ENCODE measurements around the gene RAB3IL1. TPM values are rescaled to one million over a fixed set of nuclear protein-coding genes. Genes with fewer than 3 reads are reported as not detected.

RAB3IL1 gene
- total and polyA plus RNA-seq, 9 of the 15 experiments (the other 6 are each of a cell fraction or from before 2014, with no cell fraction given) = 0.15 to 42.6 (median 15.5) TPM

DNA sequence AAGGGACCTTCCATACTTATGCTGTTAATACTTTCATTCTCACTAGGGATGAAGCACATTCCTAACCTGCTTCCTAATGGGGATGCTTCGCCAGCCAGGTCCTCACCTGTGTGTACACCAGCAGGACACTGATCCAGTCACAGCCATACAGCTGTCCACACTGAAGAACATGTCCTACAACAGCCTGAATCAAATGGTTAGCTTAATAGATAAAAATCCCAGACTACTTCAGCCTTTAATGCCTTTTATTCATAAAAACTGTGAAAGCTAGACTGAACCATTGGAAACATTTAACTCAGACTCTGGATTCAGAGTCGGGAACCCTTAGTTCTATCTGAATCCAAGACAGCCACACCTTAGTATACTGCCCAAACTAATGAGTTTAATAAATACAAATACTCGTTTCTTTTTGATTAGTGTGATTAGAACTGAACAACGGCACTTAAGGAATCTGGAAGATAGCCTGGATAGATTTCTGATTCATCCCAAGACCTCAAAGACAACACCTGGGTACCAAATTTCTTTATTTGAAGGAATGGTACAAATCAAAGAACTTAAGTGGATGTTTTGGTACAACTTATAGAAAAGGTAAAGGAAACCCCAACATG, 46.8 kb upstream of the RAB3IL1 start (continued):
- no peak for TF ChIP-seq FOXK2 (conservative IDR thresholded peaks at IDR 0.05 in 1 of 2, IDR thresholded peaks at IDR 0.05 in 1 of 2; ENCODE audit: low read depth in 2 of 2)
- no peak for TF ChIP-seq XRCC5 (IDR thresholded peaks at IDR 0.05; ENCODE audit: low read depth, low read length)
- TF ChIP-seq ETV5 (CRISPR knock-in tag; IDR thresholded peaks at IDR 0.05; ENCODE audit: low read depth) = no peak; the same call in 1 of the 2 replicates
- TF ChIP-seq SMC3 (conservative IDR thresholded peaks at IDR 0.05; ENCODE audit: insufficient read depth, low read depth, low read length) = no peak
- no peak for TF ChIP-seq SLC30A9 (CRISPR knock-in tag; IDR thresholded peaks at IDR 0.05)
- TF ChIP-seq, protein P1, sequence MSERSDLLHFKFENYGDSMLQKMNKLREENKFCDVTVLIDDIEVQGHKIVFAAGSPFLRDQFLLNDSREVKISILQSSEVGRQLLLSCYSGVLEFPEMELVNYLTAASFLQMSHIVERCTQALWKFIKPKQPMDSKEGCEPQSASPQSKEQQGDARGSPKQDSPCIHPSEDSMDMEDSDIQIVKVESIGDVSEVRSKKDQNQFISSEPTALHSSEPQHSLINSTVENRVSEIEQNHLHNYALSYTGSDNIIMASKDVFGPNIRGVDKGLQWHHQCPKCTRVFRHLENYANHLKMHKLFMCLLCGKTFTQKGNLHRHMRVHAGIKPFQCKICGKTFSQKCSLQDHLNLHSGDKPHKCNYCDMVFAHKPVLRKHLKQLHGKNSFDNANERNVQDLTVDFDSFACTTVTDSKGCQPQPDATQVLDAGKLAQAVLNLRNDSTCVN (CRISPR knock-in tag; IDR thresholded peaks at IDR 0.05) = peak; percentile 85; the same call in 1 of the 2 replicates
- TF ChIP-seq TEAD1 (CRISPR knock-in tag; IDR thresholded peaks at IDR 0.05) = peak in 1 of 2 experiments; percentile 65; a peak in 2 of 4 replicates
- peak; percentile 29; the same call in 1 of the 2 replicates for TF ChIP-seq ZFX (CRISPR knock-in tag; IDR thresholded peaks at IDR 0.05)
- 0 out of 2 replicates have a peak, but pooled peaks have one; percentile 46 for TF ChIP-seq ZNF551 (CRISPR knock-in tag; IDR thresholded peaks at IDR 0.05)
- peak; percentile 66; the same call in 1 of the 2 replicates for TF ChIP-seq ZNF3 (CRISPR knock-in tag; IDR thresholded peaks at IDR 0.05)
- TF ChIP-seq MTA1 (IDR thresholded peaks at IDR 0.05; ENCODE audit: borderline replicate concordance) = no peak
- TF ChIP-seq, protein P2, sequence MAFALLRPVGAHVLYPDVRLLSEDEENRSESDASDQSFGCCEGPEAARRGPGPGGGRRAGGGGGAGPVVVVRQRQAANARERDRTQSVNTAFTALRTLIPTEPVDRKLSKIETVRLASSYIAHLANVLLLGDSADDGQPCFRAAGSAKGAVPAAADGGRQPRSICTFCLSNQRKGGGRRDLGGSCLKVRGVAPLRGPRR (CRISPR knock-in tag; IDR thresholded peaks at IDR 0.05) = peak; percentile 70; the same call in 1 of the 2 replicates
- no peak for TF ChIP-seq ZSCAN29 (IDR thresholded peaks at IDR 0.05)
- TF ChIP-seq NFE2L1 (tag; IDR thresholded peaks at IDR 0.05; ENCODE audit: borderline replicate concordance, low read depth) = no peak
- TF ChIP-seq, protein P3, sequence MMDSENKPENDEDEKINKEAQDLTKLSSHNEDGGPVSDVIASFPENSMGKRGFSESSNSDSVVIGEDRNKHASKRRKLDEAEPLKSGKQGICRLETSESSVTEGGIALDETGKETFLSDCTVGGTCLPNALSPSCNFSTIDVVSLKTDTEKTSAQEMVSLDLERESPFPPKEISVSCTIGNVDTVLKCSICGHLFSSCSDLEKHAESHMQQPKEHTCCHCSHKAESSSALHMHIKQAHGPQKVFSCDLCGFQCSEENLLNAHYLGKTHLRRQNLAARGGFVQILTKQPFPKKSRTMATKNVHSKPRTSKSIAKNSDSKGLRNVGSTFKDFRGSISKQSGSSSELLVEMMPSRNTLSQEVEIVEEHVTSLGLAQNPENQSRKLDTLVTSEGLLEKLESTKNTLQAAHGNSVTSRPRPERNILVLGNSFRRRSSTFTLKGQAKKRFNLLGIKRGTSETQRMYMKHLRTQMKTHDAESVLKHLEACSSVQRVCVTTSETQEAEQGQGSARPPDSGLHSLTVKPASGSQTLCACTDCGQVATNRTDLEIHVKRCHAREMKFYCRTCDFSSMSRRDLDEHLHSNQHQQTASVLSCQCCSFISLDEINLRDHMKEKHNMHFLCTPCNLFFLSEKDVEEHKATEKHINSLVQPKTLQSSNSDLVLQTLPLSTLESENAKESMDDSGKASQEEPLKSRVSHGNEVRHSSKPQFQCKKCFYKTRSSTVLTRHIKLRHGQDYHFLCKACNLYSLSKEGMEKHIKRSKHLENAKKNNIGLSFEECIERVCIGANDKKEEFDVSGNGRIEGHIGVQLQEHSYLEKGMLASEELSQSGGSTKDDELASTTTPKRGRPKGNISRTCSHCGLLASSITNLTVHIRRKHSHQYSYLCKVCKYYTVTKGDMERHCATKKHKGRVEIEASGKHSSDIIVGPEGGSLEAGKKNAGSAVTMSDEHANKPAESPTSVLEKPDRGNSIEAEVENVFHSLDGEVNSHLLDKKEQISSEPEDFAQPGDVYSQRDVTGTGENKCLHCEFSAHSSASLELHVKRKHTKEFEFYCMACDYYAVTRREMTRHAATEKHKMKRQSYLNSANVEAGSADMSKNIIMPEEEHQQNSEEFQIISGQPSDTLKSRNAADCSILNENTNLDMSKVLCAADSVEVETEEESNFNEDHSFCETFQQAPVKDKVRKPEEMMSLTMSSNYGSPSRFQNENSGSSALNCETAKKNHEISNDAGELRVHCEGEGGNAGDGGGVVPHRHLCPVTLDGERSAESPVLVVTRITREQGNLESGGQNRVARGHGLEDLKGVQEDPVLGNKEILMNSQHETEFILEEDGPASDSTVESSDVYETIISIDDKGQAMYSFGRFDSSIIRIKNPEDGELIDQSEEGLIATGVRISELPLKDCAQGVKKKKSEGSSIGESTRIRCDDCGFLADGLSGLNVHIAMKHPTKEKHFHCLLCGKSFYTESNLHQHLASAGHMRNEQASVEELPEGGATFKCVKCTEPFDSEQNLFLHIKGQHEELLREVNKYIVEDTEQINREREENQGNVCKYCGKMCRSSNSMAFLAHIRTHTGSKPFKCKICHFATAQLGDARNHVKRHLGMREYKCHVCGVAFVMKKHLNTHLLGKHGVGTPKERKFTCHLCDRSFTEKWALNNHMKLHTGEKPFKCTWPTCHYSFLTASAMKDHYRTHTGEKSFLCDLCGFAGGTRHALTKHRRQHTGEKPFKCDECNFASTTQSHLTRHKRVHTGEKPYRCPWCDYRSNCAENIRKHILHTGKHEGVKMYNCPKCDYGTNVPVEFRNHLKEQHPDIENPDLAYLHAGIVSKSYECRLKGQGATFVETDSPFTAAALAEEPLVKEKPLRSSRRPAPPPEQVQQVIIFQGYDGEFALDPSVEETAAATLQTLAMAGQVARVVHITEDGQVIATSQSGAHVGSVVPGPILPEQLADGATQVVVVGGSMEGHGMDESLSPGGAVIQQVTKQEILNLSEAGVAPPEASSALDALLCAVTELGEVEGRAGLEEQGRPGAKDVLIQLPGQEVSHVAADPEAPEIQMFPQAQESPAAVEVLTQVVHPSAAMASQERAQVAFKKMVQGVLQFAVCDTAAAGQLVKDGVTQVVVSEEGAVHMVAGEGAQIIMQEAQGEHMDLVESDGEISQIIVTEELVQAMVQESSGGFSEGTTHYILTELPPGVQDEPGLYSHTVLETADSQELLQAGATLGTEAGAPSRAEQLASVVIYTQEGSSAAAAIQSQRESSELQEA (IDR thresholded peaks at IDR 0.05; ENCODE audit: low read depth) = no peak
- TF ChIP-seq, protein P4, sequence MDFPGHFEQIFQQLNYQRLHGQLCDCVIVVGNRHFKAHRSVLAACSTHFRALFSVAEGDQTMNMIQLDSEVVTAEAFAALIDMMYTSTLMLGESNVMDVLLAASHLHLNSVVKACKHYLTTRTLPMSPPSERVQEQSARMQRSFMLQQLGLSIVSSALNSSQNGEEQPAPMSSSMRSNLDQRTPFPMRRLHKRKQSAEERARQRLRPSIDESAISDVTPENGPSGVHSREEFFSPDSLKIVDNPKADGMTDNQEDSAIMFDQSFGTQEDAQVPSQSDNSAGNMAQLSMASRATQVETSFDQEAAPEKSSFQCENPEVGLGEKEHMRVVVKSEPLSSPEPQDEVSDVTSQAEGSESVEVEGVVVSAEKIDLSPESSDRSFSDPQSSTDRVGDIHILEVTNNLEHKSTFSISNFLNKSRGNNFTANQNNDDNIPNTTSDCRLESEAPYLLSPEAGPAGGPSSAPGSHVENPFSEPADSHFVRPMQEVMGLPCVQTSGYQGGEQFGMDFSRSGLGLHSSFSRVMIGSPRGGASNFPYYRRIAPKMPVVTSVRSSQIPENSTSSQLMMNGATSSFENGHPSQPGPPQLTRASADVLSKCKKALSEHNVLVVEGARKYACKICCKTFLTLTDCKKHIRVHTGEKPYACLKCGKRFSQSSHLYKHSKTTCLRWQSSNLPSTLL (IDR thresholded peaks at IDR 0.05) = no peak

Measured in K562 (cell line).